HG03571 (cell line): ENCODE data around the gene VSIG10L.

Experiments
- ATAC-seq: cut with Tn5 transposase; IDR thresholded peaks from one replicate; pipeline ENCODE4 v1.9.1; 2021; ENCODE audit not compliant: unreplicated experiment

Gene VSIG10L

GRCh38 chr19:51365965-51366388, 24.0 kb upstream of the VSIG10L start, which contains the start of gene ETFB:
Gene ETFB (minus strand): TSS chr19:51366388. CDS start chr19:51366326, 62 bp downstream.
- ATAC-seq: no peak

GRCh38 chr19:51365211-51365964, 23.4 kb upstream of the VSIG10L start:
- ATAC-seq: no peak

GRCh38 chr19:51364200-51365106, 22.5 kb upstream of the VSIG10L start:
- ATAC-seq: no peak

DNA sequence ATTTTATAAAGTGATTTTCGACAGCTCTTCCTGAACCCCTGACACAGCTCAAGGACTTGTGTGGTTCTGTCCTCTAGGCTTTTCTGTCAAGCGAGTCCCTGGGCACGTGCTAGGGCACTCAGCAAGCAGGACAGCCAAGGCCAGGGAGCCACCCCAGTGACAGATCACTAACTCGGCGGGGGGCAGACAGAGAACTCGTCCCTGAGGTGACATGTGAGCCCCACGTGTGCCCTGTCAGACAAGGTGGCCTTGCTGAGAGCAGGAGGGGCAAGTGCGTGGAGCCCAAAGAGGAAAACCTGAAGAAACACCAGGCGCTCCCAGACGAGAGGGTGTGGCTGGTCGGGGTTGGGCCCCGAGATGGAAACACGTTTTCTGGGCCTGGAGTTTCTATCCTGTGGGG, 19.3 kb upstream of the VSIG10L start:
- ATAC-seq: no peak

- no peak for ATAC-seq
These were observed 17.4 kb upstream of the VSIG10L start for GRCh38 chr19:51359294-51359693.

GRCh38 chr19:51357952-51358351, 16.0 kb upstream of the VSIG10L start:
- ATAC-seq: no peak

DNA sequence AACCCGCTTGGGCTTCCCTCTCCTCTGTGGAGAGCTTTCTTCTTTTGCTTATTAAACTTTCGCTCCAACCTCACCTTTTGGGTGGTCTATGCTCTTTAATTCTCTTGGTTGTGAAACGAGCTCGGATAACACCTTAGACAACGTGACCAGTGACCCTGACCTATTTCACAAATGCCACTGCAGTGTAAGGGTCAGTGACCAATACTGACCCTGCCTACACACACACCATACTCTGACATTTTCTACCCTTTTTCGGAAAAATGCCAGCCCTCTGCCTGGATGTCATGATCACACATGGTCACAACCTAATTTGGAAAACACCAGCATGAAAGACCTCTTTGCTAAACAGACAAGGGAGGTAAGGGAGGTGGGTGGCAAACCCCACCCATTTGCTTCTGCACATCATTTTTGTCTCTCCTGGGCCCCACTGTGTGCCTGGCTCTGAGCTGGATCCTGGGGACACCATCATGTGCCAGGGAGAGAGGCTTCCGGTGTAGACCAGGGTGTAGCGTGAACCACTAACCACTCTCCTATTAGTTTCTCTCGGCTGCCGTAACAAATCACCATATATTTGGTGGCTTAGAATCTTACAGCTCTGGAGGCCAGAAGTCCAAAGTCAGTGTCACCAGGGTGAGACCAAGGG, 14.3 kb upstream of the VSIG10L start:
- no peak for ATAC-seq

GRCh38 chr19:51354742-51355148, 12.8 kb upstream of the VSIG10L start:
- ATAC-seq: no peak

GRCh38 chr19:51354103-51354741, 12.3 kb upstream of the VSIG10L start:
- ATAC-seq: no peak

DNA sequence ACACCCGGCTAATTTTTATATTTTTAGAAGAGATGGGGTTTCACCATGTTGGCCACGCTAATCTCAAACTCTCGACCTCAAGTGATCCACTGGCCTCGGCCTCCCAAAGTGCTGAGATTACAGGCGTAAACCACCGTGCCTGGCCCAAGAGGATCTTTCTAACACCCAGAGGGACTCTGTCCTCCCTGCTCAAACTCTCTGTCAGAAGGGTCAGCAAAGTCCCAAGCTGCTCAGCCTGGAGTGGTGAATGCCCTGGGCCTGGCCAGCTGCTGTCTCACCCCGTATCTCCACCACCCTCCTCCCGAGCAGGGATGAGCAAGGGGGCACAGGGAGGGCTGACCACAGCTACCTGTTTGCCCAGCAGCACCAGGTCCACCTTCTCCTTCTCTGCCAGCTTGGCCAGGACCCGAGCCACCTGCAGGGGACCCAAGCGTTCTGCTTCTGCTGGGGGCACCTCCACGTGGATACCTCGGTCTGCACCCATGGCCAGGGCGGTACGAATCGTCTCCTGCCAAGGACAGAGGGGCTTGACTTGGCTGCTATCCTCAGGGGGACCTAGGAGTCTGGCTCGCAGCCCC, 10.9 kb upstream of the VSIG10L start:
- ATAC-seq: no peak

- ATAC-seq: no peak
These were observed 9.5 kb upstream of the VSIG10L start for GRCh38 chr19:51351266-51351990.

- no peak for ATAC-seq
These were observed 5.4 kb upstream of the VSIG10L start for GRCh38 chr19:51347209-51347928.

- ATAC-seq: no peak
These were observed 4.8 kb upstream of the VSIG10L start for GRCh38 chr19:51346742-51347141.

DNA sequence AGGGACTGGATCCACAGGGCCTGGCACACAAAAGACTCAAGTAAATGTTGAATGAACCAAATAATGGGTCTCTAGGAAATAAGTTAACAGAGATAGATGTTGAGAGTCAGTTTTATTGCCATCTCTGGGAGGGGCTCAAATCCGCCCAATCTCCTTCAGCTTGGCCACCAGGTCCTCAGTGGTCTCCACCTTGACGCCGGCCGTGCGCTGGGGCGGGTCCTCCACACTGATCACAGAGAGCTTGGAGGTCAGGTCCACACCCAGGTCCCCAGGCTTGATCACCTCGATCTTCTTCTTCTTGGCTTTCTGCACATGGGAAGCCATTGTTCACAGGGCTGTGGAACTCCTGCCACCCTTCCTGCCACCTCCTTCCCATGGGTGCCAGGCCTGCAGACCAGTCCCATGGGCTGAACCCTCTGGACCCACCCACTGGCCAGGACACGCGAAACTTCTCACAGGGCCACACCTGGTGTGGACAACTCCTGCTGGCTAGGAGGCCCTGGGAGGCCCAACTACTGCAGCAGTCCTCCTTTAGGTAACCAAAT, 3.2 kb upstream of the VSIG10L start:
- ATAC-seq: no peak

DNA sequence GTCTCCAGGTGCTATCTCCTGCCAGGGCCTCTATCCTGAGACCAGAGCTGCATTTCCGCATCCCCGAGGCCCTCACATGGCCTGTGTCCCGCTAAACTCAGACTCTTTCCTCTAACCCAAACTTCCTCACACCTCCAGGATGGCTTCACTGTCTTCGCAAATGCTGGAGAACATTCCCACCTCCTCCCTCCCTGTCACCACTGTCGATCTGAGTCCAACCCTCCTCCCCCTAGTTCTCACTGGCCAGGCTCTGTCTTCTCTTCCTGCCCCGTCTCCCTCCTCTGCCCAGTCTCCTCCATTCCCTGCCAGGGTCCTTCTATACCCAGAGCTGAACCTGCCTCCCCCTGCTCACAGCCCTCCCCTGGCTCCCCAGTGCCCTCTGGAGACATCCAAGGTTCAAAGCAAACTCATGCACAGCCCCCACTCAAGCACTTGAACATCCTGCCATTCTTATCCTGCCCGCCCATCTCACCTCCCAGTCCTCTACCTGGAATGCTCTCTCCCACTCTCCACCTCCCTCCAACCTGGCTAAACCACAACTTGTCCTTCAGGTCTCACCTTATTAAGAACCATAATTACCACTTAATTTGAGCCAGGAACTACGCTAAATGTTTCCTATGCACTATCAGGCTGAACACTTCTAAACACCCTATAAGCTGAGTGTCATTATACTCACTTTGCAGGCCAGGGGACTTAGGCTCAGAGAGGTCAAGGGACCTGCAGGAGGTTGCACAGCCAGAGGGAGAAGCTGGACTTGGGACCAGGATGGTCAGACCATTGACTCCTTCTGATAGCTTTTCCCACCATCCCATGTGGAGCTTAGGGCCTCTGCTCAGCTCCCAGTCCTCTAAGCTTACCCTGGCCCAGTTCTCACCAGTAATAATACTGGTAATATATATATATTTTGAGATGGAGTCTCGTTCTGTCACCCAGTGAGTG, 961 bp upstream of the VSIG10L start:
- no peak for ATAC-seq

DNA sequence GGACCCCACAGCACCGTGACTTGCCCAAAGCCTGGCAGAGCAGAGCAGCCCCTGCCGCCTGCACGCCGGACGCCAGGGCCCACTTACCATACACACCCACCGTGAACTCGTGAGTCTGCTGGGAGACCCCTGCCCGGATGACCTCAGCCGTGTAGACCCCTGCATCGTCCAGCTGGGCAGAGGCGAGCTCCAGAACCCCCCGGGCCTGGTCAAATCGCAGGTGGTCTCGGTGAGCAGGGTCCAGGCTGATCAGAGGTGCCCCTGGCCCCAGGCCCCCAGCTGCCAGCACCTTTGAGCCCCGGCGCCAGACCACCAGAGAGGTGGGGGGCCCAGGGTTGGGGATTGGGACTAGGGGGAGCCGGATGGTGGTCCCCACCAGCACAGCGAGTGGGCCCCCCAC, 873 bp downstream of the VSIG10L start:
- ATAC-seq: no peak

DNA sequence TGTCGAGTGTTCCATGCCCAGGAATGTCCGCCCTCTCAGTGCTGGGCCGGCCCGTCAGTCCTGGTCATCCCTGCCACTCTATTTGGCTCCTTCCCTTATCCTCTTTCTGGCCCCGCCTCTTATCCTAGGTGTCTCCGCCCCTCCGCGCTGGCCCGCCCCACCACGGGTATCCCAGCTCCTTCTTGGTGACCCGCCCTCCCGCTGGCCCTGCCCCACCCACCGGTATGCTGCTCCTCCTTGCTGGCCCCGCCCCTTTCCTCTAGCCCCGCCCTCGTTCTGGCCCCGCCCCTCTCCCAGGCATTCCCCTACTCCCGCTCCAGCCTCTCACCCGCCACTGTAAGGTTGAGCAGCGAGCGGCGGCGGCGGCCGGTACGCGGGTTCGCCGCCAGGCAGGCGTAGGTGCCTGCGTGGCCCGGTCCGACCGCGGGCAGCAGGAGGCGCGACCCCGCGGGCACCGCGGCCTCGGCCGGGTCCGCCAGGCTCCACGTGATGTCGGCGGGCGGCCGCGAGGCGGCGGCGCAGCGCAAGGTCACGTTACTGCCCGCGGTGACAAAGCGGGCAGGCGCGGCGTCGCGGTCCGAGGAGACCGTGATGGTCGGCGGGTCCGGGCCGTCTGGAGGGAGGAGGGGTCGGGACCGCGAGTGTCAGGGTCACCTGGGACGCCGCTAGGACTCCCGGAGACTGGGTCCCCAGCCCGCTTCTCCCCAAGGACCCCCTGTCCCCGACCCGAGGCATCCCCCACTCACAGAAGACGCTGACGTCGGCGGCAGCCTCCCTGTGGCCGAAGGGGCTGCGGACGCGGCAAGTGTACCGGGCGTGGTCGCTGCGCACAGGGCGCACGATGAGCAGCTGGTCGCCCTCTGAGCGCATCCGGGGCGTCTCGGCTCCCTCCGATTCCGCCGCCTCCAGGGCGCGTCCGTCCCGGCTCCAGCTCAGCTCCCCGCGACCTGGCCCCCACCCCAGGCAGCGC, 2.0 kb downstream of the VSIG10L start:
- peak; percentile 38 for ATAC-seq
